H1 (cell line): ENCODE measurements around the gene COL5A3.

ENCODE experiments used
- CTCF ChIP-seq, 3 experiments: IDR thresholded peaks; 1 replicate in 2 of 3; 2 replicates in 1 of 3; pipeline versions ENCODE4 v1.5.1 to v1.6.1; 2011; ENCODE audit warnings: low read length in 3 of 3, mild to moderate bottlenecking in 3 of 3, inconsistent platforms in 2 of 3, low read depth in 1 of 3, moderate library complexity in 1 of 3; ENCODE audit not compliant: insufficient read depth in 1 of 3; ENCODE audit errors: control extremely low read depth in 1 of 3
- EZH2 ChIP-seq: fragments of 200-600 bp; sonication (generic); IDR thresholded peaks from 2 replicates; pipeline ENCODE4 v1.7.1; 2012; ENCODE audit warnings: low read depth, mild to moderate bottlenecking, moderate library complexity, low read length, inconsistent platforms; ENCODE audit not compliant: severe bottlenecking
- FOSL1 ChIP-seq: IDR thresholded peaks from 2 replicates; pipeline ENCODE4 v1.6.1; 2011; ENCODE audit warnings: mild to moderate bottlenecking, low read depth, low read length, moderate library complexity; ENCODE audit not compliant: insufficient read depth
- MAX ChIP-seq: IDR thresholded peaks from 2 replicates; pipeline ENCODE4 v1.6.1; 2012; ENCODE audit warnings: inconsistent platforms
- SP2 ChIP-seq: IDR thresholded peaks from 2 replicates; pipeline ENCODE4 v1.6.1; 2012; ENCODE audit warnings: mild to moderate bottlenecking, low read length, inconsistent platforms

GRCh38 chr19:10007371-10008183, 2.7 kb downstream of the COL5A3 start:
- TF ChIP-seq CTCF (IDR thresholded peaks at IDR 0.05; ENCODE audit: control extremely low read depth in 1 of 3, insufficient read depth in 1 of 3, low read depth in 1 of 3, low read length in 3 of 3) (no peak), SP2 (no peak), MAX (no peak), EZH2 (no peak), FOSL1 (no peak)
